Daoy (cell line): Measurements from ENCODE around the gene GPM6B. TPM values are rescaled to one million over a fixed set of nuclear protein-coding genes. Genes with fewer than 3 reads are reported as not detected.

ENCODE experiments used
- DNase-seq: peaks from one replicate; pipeline ENCODE4 v3.0.0-alpha.2; 2015; ENCODE audit warnings: low read depth
- total RNA-seq: library from RNA; depleted of rRNA; stranded (reverse); fragments of >200 nt; shearing (Covaris generic); gene quantifications from 2 replicates; pipeline ENCODE4 v1.2.3, GENCODE V29; 2014

GPM6B gene
- total RNA-seq, 1 experiment from 2014 or later: 0.51 TPM

DNA sequence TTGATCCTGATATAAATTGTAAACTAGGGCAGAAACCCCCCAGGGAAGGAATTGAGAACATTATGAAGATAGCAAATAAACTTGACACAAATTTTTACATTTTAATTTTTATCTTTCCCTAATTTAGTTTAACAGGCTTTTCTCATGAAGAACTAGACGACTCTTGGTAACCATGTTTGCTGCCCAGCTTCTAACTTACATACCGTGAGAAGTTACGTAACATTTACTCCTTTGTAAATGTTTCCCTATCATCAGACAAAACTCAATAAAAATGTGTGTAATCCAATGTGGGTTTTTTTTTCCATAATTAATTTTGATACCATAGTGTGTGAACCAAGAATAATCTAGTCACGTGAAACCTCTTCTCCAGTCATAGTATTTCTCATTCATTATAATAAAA lies 48.0 kb downstream of the GPM6B start:
- DNase-seq: no peak

DNA sequence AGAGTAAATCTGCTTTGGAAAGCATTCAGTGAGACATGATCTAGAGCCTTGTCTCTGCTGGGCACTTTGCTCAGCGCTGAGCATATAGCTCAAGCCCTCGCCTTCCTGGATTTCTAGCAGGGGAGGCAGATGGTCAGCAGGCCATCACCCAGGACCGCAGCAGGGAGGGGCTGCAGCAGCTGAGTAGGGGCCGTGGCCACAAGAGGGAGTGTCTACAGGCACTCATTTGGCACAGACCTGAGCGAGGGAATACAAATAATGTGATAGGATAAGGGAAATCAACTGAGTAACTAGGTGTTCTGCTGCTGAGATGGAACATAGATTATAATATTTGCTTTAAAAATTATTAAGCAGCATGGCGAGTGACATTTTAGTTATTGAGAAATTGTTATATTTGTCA lies 52.1 kb downstream of the GPM6B start:
- no peak for DNase-seq

DNA sequence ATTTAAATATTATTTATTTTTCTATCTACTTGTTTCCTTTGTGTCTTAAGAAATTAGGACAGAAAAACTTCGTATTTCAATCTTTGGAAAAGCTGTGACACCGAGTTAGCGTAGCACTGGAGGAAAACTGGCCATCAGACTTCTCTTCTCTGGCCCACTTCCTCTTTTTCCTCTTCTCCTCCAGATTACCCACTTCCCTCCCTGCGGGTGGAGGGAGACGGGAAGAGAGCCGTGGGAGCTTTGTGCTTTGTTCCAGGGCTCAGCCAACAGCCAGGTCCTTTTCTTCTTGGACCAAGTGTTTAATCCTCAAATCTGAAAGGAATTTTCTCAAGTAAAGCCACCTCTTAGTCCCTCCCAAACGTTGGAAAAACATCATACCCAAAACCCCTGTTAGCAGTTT lies 52.6 kb downstream of the GPM6B start:
- DNase-seq: no peak

DNA sequence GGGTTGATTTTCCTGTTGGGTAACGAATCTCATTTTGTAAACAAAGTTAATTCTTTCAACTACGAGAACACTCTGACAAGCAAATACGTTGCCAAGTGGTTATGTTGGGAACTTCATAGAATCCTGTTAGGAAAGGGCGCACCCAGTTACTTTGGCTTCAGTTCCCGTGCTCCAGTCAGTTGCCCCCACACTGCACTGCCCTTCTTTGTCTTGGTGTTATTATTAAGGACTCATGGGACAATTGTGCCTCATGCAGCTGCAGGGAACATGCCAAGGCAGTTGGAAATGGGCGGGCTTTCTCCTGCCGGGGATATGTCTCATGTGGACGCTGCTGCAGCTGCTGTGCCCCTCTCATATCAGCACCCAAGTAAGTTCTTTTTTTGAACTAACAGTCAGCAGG lies 53.4 kb downstream of the GPM6B start:
- no peak for DNase-seq

DNA sequence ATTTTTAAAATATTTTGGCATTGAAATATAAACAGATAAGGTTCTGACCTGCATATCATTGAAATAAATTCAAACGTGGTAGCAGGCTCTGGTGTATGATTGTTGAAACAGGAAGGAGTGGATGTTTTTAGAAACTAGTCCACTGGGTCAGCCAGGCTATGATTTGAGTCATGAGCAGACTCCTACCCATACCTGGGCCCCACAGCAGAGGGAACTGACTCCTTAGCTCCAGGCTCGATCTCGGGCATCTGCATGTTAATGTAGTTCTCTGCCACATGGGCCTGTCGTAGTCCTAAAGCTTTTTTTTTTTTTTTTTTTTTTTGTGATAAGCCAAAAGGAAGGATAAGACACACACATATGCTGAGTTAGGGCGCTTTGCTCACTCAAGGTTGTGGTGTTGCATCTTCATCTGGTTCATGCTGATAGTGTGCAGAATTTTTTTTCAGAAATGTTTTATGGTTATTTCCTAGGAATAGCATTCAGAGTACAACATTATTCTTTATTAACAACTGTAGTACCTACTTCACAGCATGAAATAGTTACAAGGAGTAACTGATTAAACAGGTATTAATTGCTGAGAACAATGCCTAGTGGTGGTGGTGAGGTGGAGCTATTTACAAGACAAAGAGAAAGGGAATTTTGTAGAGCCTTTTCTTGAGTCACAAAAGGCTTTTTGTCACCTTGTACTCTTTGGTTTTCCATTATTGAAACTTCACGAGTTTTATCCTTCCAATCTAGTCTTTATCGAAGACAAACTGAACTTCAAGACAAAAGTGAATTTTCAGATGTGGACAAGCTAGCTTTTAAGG lies 55.1 kb downstream of the GPM6B start:
- DNase-seq: no peak

DNA sequence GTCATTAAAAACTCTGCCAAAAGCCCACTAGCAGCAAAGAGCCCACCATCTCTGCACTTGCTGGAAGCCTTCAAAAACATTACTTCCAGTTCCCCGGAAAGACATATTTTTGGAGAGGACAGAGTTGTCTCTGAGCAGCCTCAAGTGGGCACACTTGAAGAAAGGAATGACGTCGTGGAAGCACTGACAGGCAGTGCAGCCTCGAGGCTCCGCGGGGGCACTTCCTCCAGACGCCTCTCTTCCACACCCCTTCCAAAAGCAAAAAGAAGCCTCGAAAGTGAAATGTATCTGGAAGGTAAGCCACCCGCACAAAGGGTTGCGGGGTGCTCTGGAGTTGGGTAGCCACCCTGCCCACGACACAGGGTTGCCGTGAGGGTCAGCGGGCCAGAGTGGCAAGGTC lies 56.5 kb downstream of the GPM6B start:
- no peak for DNase-seq

DNA sequence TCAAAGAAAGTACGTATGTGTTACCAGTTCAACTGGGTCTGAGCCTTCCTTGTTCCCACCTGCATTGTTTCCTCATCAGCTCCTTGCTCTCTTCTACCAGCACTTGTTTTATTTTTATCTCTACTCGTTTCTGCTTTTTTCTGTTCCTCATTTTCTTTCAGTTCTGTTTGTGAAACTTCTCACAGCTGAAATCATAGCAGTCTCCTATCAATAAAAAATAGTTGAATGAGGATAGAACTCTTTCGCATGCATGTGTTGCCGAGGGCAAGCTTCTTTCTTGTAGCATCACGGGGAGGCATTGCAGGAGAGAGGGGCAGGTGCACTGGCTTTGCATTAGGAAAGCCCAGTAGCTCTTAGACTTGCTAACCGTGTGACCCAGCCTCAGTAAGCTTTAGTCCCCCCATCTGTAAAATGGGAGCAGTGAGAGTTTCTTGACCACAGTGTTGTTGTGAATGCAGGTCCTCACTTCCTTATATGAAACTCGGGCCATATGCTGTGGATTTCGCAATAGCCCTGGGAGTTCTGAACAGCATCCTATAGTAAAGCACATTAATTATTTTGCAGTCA lies 57.7 kb downstream of the GPM6B start:
- DNase-seq: no peak

DNA sequence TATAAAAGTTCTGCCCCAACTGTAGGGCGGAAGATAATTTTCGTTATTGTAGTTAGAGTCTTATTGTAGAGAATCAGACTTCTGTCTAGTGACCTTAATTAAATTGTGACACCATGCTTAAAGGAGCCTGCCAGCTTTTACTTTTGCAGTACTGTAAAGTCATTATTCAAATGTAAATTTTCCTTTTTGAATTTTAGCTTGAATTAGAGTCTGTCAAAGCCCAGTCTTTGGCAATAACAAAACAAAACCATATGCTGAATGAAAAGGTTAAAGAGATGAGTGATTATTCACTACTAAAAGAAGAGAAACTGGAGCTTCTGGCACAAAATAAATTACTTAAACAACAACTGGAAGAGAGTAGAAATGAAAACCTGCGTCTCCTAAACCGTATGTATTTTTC lies 60.5 kb downstream of the GPM6B start:
- DNase-seq: no peak

DNA sequence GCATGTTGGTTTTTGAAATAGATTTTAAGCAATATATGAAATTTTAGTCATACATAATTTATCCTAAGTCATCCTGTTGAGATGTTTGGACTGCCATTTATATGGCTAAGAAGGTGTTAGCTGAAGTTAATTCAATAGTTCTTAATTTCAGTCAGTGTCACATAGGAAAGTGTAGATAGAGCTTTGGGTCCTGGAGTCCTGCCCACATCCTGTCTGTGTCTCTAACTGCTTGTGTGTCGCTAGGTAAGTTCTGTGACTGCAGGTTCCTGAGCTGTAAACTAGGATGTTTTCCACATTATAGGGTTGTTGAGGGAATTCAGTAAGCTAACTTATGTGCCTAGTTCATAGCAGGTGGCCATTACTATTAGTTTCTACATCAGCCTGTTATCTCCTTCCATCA lies 61.6 kb downstream of the GPM6B start:
- no peak for DNase-seq

DNA sequence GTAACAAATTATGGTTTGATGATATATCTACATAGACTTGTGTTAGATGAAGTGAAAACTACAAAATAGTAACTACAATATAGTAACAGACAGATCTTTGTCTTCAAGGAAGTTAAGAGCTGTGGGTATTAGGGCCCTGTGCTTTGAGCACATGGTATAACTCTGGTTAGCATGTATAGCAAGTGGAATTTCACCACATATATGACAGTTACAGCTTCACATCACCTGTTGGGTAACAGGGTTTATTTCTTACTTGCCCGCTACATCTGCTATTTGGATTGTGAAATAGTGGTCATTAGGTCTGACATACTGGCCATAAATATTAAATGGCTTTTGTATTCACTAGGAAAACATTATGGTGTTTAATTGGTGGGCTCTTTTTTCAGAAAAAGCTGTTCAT lies 62.1 kb downstream of the GPM6B start:
- DNase-seq: no peak

DNA sequence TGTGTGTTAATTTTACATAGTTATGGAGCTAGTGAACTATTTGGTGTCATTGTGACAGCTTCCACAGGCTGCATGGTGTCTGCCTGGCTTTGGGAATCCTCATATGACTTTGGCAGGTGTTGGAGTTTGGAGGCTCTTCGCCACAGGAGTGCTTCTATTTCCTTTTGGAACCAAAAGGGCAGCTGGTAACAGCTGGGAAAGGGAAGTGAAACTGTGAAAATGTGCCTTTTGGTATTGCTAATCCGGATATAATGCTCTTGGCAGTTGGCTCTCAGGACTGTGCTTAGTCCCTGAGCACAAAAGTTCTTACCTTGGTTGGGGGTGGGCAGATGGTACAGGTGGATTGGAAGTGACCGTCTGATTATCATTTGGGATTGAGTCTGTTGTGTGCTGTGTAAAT lies 64.2 kb downstream of the GPM6B start:
- DNase-seq: no peak

DNA sequence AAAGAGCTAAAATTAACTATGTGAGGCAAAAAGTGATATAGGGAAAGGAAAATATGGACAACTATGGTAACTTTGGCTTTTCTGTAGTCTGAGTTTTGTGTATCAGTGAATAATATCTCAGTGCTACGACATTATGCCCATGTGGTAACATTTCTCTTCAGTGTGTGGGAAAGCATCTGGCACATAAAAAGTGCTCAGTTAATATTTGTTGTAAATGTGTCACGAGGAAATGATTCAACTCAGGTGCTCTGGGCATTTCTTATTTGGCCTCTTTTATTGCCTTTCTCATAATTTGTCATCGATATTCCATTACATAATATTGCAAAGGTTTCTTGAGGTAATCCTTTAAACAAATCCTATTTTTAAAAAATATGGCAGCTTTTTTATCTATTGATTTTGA lies 64.8 kb downstream of the GPM6B start:
- DNase-seq: no peak

DNA sequence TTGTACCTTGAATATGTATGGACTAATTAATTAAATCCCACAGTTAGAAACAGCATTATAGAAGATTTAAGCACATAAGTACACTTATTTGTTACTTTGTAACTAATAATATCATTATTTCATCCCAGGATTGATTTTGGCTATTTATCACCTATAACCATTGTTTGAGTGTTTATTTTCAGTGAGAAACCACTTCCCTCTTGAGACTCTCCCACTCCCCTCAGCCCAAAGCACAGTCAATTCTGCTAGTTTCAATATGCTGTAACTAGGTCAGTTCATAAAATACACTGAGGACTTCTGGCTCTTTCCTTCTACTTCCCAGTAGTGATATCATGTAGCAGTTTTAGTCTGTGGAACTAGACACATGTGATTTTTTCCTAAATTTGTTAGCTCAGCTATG lies 66.1 kb downstream of the GPM6B start:
- no peak for DNase-seq

DNA sequence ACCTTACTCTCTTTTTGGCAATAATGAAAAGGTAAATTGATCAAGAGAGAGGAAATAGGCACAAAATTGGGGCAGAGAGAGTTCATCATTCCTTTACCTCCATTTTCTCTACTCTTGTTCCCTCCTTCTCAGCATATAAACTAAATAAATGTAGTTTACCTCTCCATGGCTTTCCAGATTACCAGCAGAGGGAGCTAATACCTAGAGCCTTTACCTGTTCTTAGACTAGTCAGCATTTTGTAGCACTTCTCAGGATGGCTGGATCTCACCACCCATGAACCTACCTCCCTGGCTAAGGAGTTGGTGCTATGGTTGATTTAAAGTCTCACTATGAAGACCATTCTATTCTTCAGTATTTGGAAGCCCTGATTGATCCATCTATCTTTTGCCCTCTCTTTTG lies 66.7 kb downstream of the GPM6B start:
- peak; percentile 11 for DNase-seq

DNA sequence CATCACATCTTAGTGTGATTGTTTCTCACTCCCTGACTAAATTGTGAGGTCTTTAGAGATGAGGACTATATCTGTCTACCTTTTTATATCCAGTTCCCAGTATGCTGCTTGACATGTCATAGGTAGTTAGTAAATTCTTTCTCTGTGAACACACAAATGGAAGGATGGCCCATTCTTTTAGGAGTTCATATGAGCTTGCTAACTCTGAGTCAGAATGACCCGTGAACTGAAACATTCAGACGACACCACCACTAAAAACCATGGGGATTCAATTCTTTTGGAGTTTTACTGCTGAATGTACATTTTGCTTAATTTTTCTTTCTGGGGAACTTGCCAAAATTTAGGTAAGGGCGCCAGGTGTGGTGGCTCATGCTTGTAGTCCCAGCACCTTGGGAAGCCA lies 68.4 kb downstream of the GPM6B start:
- DNase-seq: no peak

DNA sequence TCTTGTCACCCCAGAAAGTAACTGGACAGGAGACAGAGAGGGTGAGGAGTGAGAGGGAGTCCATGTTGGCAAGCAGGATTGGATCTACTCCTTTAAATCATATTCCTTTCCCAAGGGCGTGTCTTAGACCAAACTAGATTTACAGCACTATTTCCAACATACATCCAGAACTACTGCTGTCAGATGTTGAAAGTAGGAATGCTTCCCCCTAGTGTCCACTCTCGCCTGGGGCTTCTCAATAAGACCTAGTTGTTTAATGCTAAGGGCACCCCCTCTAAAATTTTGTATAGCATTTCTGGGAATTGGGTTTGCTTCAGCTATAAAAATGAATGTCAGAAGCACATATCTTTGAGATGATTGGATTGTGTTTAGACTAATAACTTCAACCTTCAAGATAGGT lies 69.1 kb downstream of the GPM6B start:
- peak; percentile 16 for DNase-seq

DNA sequence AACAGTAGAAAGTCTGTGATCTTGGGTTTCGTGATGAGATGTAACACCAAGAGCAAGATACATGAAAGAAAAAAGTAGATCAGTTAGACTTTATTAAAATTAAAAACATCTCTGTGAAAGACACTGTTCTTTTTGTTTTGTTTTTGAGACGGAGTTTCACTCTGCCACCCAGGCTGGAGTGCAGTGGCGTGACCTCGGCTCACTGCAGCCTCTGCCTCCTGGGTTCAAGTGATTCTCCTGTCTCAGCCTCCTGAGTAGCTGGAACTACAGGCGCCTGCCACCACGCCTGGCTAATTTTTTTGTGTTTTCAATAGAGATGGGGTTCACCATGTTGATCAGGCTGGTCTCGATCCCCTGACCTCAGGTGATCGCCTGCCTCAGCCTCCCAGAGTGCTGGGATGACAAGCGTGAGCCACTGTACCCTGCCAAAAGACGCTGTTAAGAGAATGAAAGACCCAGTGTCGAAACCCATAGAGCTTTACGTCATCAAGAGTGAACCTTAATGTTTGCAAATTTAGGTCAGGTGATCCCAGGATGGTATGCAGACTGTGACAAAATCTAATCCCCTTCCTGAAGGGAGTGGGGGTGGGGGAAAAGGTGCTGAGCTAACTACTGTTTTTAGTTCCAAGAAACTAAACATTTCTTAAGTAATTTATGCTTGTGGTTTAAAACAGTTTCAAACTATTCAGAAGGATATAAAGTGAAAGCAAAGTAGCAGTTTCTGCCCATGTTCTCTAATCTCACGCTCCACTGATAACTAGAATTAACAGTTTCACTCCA lies 74.3 kb downstream of the GPM6B start:
- DNase-seq: no peak

DNA sequence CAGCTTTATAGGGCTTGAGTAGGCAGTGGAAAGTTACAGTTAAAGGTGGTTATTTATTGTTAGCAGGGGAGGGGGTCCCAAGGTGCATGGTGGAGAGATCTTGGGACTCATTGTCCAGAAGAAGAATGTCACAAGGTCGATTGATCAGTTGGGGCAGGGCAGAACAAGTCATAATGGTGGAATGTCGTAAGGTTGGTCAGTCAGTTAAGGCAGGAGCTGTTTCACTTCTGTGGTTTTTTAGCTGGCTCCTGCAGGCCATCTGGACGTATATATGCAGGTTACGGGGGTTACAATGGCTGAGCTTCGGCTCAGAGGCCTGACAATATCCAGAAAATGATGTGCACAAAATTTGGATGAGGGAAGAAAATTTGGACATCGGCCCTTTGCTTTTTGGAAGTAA lies 75.2 kb downstream of the GPM6B start:
- no peak for DNase-seq

DNA sequence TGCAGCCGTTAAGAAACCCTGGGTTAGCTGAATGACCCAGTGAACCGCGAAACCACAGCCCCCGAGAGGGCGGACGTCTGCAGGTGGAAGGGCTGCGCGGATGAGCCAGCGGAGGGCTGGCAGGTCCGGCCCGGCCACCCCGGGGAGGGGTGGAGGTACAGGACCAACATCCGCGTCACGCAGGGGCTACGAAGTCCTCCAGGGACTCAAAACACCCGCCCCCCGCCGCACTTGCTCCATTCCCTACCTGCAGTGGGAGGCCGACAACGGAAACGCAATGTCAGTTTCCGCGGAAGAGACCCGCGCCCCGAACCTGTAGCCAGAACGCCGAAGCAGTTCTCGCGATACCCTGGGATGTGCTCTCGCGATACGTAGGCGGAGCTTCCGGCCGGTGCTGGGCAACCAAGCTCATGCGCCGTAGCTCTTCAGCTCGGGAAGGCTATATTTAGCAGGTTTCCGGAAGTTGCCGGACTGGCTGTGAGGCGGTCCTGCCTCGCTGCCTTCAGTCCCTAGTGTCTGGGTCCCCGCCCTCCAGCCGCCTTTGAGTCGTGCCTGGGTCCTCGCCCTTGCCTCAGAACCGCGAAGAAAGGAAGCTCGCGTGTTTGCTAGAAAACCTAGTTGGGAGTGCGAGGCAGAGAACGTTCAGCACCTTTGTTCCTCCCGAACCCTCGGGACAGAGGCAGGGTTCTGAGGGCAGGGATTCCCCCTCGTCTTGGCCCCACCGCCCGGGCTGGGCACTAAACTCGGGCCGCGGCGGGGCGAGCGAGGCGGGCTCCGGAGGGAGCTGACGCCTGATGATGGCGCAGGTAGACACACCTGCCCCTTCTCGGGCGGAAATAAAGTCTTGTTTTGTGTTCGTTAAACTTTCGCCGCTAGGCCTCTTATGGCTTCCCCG lies 82.4 kb downstream of the GPM6B start, which contains the start of the genes OFD1 and TRAPPC2:
Gene OFD1 (plus strand): TSS at position 471 of the 895 bp plus-strand sequence. CDS start 324 bp downstream, at position 795.
Gene TRAPPC2 (minus strand): TSS at position 343 of the 895 bp plus-strand sequence. CDS start 14,657 bp downstream, outside the sequence.
- peak; percentile 91 for DNase-seq

DNA sequence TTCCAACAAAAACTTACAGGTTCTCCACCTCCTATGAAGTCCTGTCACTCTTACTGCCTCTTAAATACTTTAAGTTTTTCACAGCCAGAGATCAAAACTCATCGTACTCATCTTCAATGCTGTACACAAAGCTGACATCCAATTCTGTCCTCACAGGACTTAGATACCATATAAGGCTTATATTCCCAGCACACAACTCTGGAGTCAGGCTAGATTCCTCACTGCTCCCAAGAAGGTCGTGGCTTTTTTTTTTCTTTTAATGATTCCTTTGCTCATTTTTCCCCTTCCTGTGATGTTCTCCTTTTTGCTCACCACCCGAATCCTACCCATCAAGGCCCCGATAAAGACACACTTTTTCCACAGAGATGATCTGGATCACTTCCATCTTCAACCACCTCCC lies 83.4 kb downstream of the GPM6B start:
- no peak for DNase-seq

DNA sequence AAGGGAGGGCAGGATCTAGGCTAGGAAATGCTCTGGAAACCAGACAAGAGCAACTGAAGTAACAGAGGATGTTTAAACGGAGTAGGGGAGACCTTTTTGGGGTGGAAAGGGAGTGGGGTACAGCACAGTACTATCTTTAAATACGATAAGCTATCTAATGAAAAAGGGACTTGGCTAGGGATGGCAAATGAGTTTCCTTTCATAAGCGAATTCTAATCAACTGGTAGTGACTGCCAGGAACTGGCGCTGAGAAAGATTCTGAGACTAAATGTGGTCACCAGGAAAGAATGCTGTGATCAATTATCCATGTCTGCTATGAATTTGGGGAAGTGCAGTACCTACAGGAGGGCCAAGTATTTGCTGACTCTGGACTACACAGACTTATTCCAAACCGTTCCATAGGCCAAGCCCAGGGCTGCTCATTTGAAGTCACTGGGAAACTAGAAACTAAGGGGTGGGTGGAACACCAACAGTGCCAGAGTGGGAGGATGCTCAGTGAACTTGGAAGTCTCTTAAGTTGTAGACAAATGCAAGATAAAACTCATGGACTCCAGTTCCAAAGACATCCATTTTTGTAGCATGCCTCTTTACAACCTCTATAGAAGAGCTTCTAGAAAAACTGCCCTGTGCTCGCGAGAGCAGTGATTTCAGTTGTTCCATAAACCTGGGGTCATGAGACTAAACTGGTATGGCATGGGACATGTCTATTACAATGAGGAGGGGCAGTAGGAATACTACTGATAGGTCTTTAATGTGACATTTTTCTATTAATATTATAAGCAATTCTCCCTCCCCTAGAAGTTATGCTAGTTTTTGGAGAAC lies 84.4 kb downstream of the GPM6B start:
- no peak for DNase-seq
